Calu3 (cell line): Measurements from ENCODE around the gene NNMT. TPM values are rescaled to one million over a fixed set of nuclear protein-coding genes. Genes with fewer than 3 reads are reported as not detected.

Source experiments
- Bru-seq: library from RNA; stranded (reverse); fragments of 400-500 nt; gene quantifications from one replicate; lab custom pipeline; 2021; lab: Mats Ljungman, UMichigan
- BruChase-seq, 2 experiments: library from RNA; stranded (reverse); fragments of 400-500 nt; gene quantifications; one replicate each; lab custom pipeline; 2021; lab: Mats Ljungman, UMichigan
- BruUV-seq: library from RNA; stranded (reverse); fragments of 400-500 nt; replicated peaks from 2 replicates; lab custom pipeline; 2021; lab: Mats Ljungman, UMichigan
- CTCF ChIA-PET: fragments of 300-600 bp; sonication (Branson Sonifier 250); formaldehyde crosslinking; loops from one replicate; lab custom pipeline; 2022; ENCODE audit warnings: antibody characterized with exemption; lab: Charles Lee
- DNase-seq: peaks from one replicate; pipeline ENCODE4 v3.0.0; 2022
- H3K27ac Mint-ChIP-seq: one replicate; pipeline ENCODE4 v1.8.0; 2022; ENCODE audit warnings: mixed read lengths; ENCODE audit not compliant: unreplicated experiment
- H3K27me3 Mint-ChIP-seq: one replicate; pipeline ENCODE4 v1.8.0; 2022; ENCODE audit warnings: mixed read lengths; ENCODE audit not compliant: unreplicated experiment
- H3K36me3 Mint-ChIP-seq: one replicate; pipeline ENCODE4 v1.8.0; 2022; ENCODE audit warnings: mild to moderate bottlenecking, moderate library complexity, mixed read lengths; ENCODE audit not compliant: insufficient read depth, unreplicated experiment
- H3K4me1 Mint-ChIP-seq: one replicate; pipeline ENCODE4 v1.8.0; 2022; ENCODE audit warnings: mild to moderate bottlenecking, low read depth, mixed read lengths; ENCODE audit not compliant: unreplicated experiment
- H3K4me3 Mint-ChIP-seq: one replicate; pipeline ENCODE4 v1.8.0; 2022; ENCODE audit warnings: mild to moderate bottlenecking, low read depth, moderate library complexity, mixed read lengths; ENCODE audit not compliant: unreplicated experiment
- H3K9me3 Mint-ChIP-seq: one replicate; pipeline ENCODE4 v1.8.0; 2022; ENCODE audit warnings: low read depth, mixed read lengths; ENCODE audit not compliant: unreplicated experiment
- CTCF ChIP-seq: fragments of 200-600 bp; IDR thresholded peaks from one replicate; pipeline ENCODE4 v1.8.0; 2022; ENCODE audit warnings: antibody characterized with exemption; ENCODE audit not compliant: unreplicated experiment
- intact Hi-C: fragments of 100-400 bp; cut with micrococcal nuclease; formaldehyde crosslinking; loops from one replicate; pipeline ENCODE4 v1.10.0; 2022; ENCODE audit not compliant: unreplicated experiment
- long read RNA-seq: library from polyadenylated mRNA; stranded (forward); transcript quantifications from one replicate; pipeline ENCODE4 v2.0.0, GENCODE V29; 2022
- total RNA-seq: library from RNA; stranded (reverse); gene quantifications from 2 replicates; pipeline ENCODE4 v1.2.3, GENCODE V29; 2022

Gene NNMT
- 52.7 and 116 TPM in 2 replicates for total RNA-seq
- percentile 67 among the genes with signal in this experiment for Bru-seq, nascent RNA
- BruChase-seq, experiment 1, labeled RNA remaining after a 6-hour chase, result percentile 57 among the genes with signal in this experiment
- BruChase-seq, experiment 2, labeled RNA remaining after a 2-hour chase, result percentile 59 among the genes with signal in this experiment
- long read RNA-seq, transcript NNMT-201 (3 exons, 1,610 nt), result major isoform, 44 of 48 reads
- long read RNA-seq, partial matches to known transcripts, result 0 of 48 reads
- long read RNA-seq, other reads (novel, unspliced or antisense), result 4 of 48 reads

GRCh38 chr11:114295676-114296604 lies at the start of gene NNMT:
TSS of gene NNMT (plus strand) at chr11:114296399. CDS start at chr11:114296557, 158 bp downstream.
- no TSS peak for BruUV-seq
- H3K4me3 Mint-ChIP-seq, result peak within 1 kb of the TSS; percentile 74
- intact Hi-C loops, result loop anchor here (1.0 to 5.0 kb wide), 2 partner anchors 16 to 106 kb away; partner anchors contain the start of genes C11orf71 and RBM7
- peaks cover 59% of the 10 kb centered on the region for H3K36me3 Mint-ChIP-seq
- peak; percentile 65 for DNase-seq
- H3K27ac Mint-ChIP-seq, result peak within 1 kb of the TSS; percentile 99
- no peaks in the 10 kb centered on the region for H3K27me3 Mint-ChIP-seq
- H3K9me3 Mint-ChIP-seq, result no peaks in the 10 kb centered on the region
- TF ChIP-seq CTCF, result no peak
- CTCF ChIA-PET, result interaction anchor here (0.6 to 1.3 kb wide), 3 partner anchors 15 to 1914 kb away, joined by 3 to 4 read pairs (median 3); no protein-coding TSS in a partner anchor
- peaks cover 53% of the 10 kb centered on the region for H3K4me1 Mint-ChIP-seq

- intact Hi-C loops, result no loop called here
- no TSS peak for BruUV-seq
- no peaks in the 10 kb centered on the region for H3K36me3 Mint-ChIP-seq
- TF ChIP-seq CTCF, result no peak
- H3K4me1 Mint-ChIP-seq, result no peaks in the 10 kb centered on the region
- CTCF ChIA-PET, result no interaction called here
- peaks cover 82% of the 10 kb centered on the region for H3K27me3 Mint-ChIP-seq
- no peaks in the 10 kb centered on the region for H3K9me3 Mint-ChIP-seq
- no peak overlapping the region for H3K27ac Mint-ChIP-seq
- DNase-seq, result no peak
- no peak overlapping the region for H3K4me3 Mint-ChIP-seq
Observed at GRCh38 chr11:114247070-114247789, 49.0 kb upstream of the NNMT start.

GRCh38 chr11:114250180-114250579 lies 46.0 kb upstream of the NNMT start:
- DNase-seq, result no peak
- intact Hi-C loops, result no loop called here
- Mint-ChIP-seq H3K27ac (no peak overlapping the region), H3K36me3 (no peaks in the 10 kb centered on the region), H3K9me3 (no peaks in the 10 kb centered on the region), H3K27me3 (peaks cover 69% of the 10 kb centered on the region), H3K4me3 (no peak overlapping the region), H3K4me1 (no peaks in the 10 kb centered on the region)
- CTCF ChIA-PET, result interaction anchor here (0.5 to 1.1 kb wide), 2 partner anchors 10 to 63 kb away, joined by 3 read pairs; no protein-coding TSS in a partner anchor
- no TSS peak for BruUV-seq
- no peak for TF ChIP-seq CTCF
